HG03460 (cell line): ENCODE results near the gene ABCA7.

ENCODE experiments used
- ATAC-seq: cut with Tn5 transposase; IDR thresholded peaks from one replicate; pipeline ENCODE4 v1.9.1; 2021; ENCODE audit not compliant: unreplicated experiment

Gene ABCA7

GRCh38 chr19:1086613-1087012, 46.7 kb downstream of the ABCA7 start:
- ATAC-seq: no peak

- ATAC-seq: no peak
Measured at GRCh38 chr19:1087813-1088415, 48.0 kb downstream of the ABCA7 start.

GRCh38 chr19:1088416-1089010, 48.6 kb downstream of the ABCA7 start:
- no peak for ATAC-seq

- no peak for ATAC-seq
Measured at GRCh38 chr19:1089126-1089771, 49.3 kb downstream of the ABCA7 start.

GRCh38 chr19:1089891-1090290, 50.0 kb downstream of the ABCA7 start:
- no peak for ATAC-seq

GRCh38 chr19:1090731-1091543, 51.0 kb downstream of the ABCA7 start:
- ATAC-seq: no peak

- ATAC-seq: no peak
Measured at GRCh38 chr19:1091544-1092175, 51.8 kb downstream of the ABCA7 start.

GRCh38 chr19:1093330-1093729, 53.4 kb downstream of the ABCA7 start:
- no peak for ATAC-seq

- no peak for ATAC-seq
Measured at GRCh38 chr19:1093811-1094553, 54.1 kb downstream of the ABCA7 start.

GRCh38 chr19:1094655-1094977, 54.7 kb downstream of the ABCA7 start:
- no peak for ATAC-seq

GRCh38 chr19:1094978-1095701, 55.2 kb downstream of the ABCA7 start, which contains the start of gene POLR2E:
POLR2E (minus strand) TSS chr19:1095375; CDS start chr19:1095315, 60 bp downstream.
- ATAC-seq: peak; percentile 83

GRCh38 chr19:1097810-1098176, 57.9 kb downstream of the ABCA7 start:
- no peak for ATAC-seq

GRCh38 chr19:1098177-1099051, 58.5 kb downstream of the ABCA7 start:
- no peak for ATAC-seq

GRCh38 chr19:1101337-1101698, 61.4 kb downstream of the ABCA7 start:
- no peak for ATAC-seq

GRCh38 chr19:1102407-1103131, 62.7 kb downstream of the ABCA7 start:
- ATAC-seq: no peak

GRCh38 chr19:1103132-1103707, 63.3 kb downstream of the ABCA7 start:
- no peak for ATAC-seq

- ATAC-seq: peak; percentile 61
Measured at GRCh38 chr19:1103708-1104310, 63.9 kb downstream of the ABCA7 start, which contains the start of gene GPX4. GPX4 (plus strand) TSS chr19:1103994; CDS start chr19:1104044, 50 bp downstream.
